DMS 273 treated with DMSO at 0.1 percent for 48 hours (cell line): ENCODE data around the gene EZH2.

Experiments
- DNase-seq: peaks from one replicate; lab custom pipeline; 2025; lab: John Stamatoyannopoulos, UW

The EZH2 gene

GRCh38 chr7:148763622-148764021 is 120.5 kb downstream of the EZH2 start:
- DNase-seq, result no peak

GRCh38 chr7:148761499-148762278 is 122.4 kb downstream of the EZH2 start:
- no peak for DNase-seq
